ENCODE measurements around the gene GABARAP. TPM values are rescaled to one million over a fixed set of nuclear protein-coding genes. Genes with fewer than 3 reads are reported as not detected.

Gene GABARAP
- total and polyA plus RNA-seq, 12 donors, result 440 to 733 (median 517) TPM

- DNase-seq, result no peak
- TF ChIP-seq CTCF (IDR thresholded peaks at IDR 0.05), result no peak
- 92 to 94% methylated on average over 16 of the region's 16 CpGs for WGBS, 2 donors
Observed at GRCh38 chr17:7203391-7203790, 38.9 kb downstream of the GABARAP start.

GRCh38 chr17:7196651-7197401 is 45.4 kb downstream of the GABARAP start:
- TF ChIP-seq CTCF (IDR thresholded peaks at IDR 0.05), result no peak
- peaks cover 0 to 80% (median 20%) of the 10 kb centered on the region in 9 donors for H3K36me3 ChIP-seq
- no peaks in the 10 kb centered on the region for H3K9me3 ChIP-seq
- intact Hi-C loops (cut with DNase I), result no loop called here
- ATAC-seq (peak in 1 of 8 donors; percentile 22), DNase-seq (no peak)
- H3K27ac ChIP-seq, result no peak overlapping the region
- no peak overlapping the region for H3K4me3 ChIP-seq
- 93 to 94% methylated on average over 22 of the region's 22 CpGs for WGBS, 2 donors
- H3K27me3 ChIP-seq, result no peaks in the 10 kb centered on the region
- no peaks in the 10 kb centered on the region for H3K4me1 ChIP-seq

More at GRCh38 chr17:7203391-7203790, 38.9 kb downstream of the GABARAP start:
- H3K36me3 ChIP-seq, result peaks cover 0 to 50% (median 13%) of the 10 kb centered on the region in 9 donors
- H3K4me1 ChIP-seq, result peaks cover 0 to 16% (median 5%) of the 10 kb centered on the region in 9 donors
- no peak overlapping the region for H3K4me3 ChIP-seq
- intact Hi-C loops (cut with DNase I), result no loop called here
- H3K27ac ChIP-seq, result no peak overlapping the region
- ATAC-seq, result no peak
- no peaks in the 10 kb centered on the region for H3K27me3 ChIP-seq
- H3K9me3 ChIP-seq, result no peaks in the 10 kb centered on the region

GRCh38 chr17:7195971-7196370 is 46.3 kb downstream of the GABARAP start:
- DNase-seq (no peak), ATAC-seq (no peak)
- Histone ChIP-seq H3K36me3 (peaks cover 0 to 74% (median 20%) of the 10 kb centered on the region in 9 donors), H3K27me3 (no peaks in the 10 kb centered on the region), H3K4me3 (no peak overlapping the region), H3K27ac (no peak overlapping the region), H3K4me1 (no peaks in the 10 kb centered on the region), H3K9me3 (no peaks in the 10 kb centered on the region)
- 95 to 97% methylated on average over 12 of the region's 12 CpGs for WGBS, 2 donors
- no peak for TF ChIP-seq CTCF (IDR thresholded peaks at IDR 0.05)
- intact Hi-C loops (cut with DNase I), result no loop called here

GRCh38 chr17:7192271-7192937 is 49.8 kb downstream of the GABARAP start:
- WGBS, 2 donors, result 77 to 78% methylated on average over 12 of the region's 12 CpGs
- ATAC-seq (no peak), DNase-seq (no peak)
- Histone ChIP-seq H3K36me3 (peaks cover 0 to 65% (median 20%) of the 10 kb centered on the region in 9 donors), H3K27me3 (no peaks in the 10 kb centered on the region), H3K27ac (no peak overlapping the region), H3K9me3 (no peaks in the 10 kb centered on the region), H3K4me1 (no peaks in the 10 kb centered on the region), H3K4me3 (no peak overlapping the region)
- no peak for TF ChIP-seq CTCF (IDR thresholded peaks at IDR 0.05)
- intact Hi-C loops (cut with DNase I), result no loop called here

All from heart right ventricle (tissue), 16 donors.